Gastrocnemius medialis (tissue), 4 donors: ENCODE measurements around the gene WFDC1.

Source experiments
- POLR2A ChIP-seq, 2 donors: fragments of 450-650 bp; IDR thresholded peaks; one replicate each; pipeline ENCODE4 v1.6.1; 2017; ENCODE audit warnings: antibody characterized with exemption in 2 of 2, mild to moderate bottlenecking in 2 of 2, moderate library complexity in 2 of 2
- TF ChIP-seq, protein P1 (sequence below), 5 experiments: fragments of 450-650 bp in 3 of 5; fragments of 200-600 bp in 2 of 5; sonication (generic) in 2 of 5; IDR thresholded peaks in 4 of 5; conservative IDR thresholded peaks in 1 of 5; 1 replicate in 4 of 5; 2 replicates in 1 of 5; pipeline ENCODE4 v1.5.1; 2016 to 2019; ENCODE audit warnings: antibody characterized with exemption in 5 of 5, mild to moderate bottlenecking in 3 of 5, moderate library complexity in 3 of 5

DNA sequence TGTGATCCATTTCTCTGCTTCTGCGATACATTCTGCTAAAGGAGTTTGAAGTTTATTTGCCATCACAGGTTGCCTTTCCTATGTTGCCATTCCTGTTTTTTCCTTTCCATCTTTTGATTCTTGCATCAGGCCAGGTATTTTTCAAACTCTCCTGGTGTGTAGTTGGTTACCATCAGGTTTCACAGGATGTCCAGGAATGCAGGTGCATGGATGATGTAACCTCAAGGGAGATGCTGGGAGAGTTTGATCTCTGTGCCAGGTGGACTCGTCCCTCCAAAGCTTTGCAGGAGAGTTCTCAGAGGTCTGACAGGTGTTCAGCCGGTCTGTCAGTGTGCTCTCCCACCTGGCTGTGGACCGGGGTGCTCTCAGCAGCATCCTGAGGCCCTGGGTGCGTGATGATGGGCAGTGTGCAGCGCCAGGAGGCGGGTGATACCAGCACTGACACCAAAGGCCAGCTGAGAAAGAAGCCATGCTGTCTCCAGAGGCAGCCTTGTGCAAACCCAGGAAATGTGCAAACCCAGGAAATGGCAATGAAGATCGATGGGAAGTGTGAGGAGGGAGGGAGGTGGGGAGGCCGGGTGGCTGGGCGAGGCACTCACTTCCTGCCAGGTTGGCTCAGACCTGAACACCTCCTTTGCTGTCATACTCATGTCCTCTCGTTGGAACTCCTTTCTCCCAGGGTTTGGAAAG is 75.4 kb downstream of the WFDC1 start:
- TF ChIP-seq POLR2A (IDR thresholded peaks at IDR 0.05), result no peak
- TF ChIP-seq, protein P1, sequence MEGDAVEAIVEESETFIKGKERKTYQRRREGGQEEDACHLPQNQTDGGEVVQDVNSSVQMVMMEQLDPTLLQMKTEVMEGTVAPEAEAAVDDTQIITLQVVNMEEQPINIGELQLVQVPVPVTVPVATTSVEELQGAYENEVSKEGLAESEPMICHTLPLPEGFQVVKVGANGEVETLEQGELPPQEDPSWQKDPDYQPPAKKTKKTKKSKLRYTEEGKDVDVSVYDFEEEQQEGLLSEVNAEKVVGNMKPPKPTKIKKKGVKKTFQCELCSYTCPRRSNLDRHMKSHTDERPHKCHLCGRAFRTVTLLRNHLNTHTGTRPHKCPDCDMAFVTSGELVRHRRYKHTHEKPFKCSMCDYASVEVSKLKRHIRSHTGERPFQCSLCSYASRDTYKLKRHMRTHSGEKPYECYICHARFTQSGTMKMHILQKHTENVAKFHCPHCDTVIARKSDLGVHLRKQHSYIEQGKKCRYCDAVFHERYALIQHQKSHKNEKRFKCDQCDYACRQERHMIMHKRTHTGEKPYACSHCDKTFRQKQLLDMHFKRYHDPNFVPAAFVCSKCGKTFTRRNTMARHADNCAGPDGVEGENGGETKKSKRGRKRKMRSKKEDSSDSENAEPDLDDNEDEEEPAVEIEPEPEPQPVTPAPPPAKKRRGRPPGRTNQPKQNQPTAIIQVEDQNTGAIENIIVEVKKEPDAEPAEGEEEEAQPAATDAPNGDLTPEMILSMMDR (IDR thresholded peaks at IDR 0.05 in 4 of 5, conservative IDR thresholded peaks at IDR 0.05 in 1 of 5), result no peak
